OCI-LY7 (cell line): ENCODE measurements around the gene ZNF497. TPM values are rescaled to one million over a fixed set of nuclear protein-coding genes. Genes with fewer than 3 reads are reported as not detected.
"Not testable (repeated sequence)": the region's sequence is repeated elsewhere in the genome, so short reads cannot be mapped to it uniquely, and the experiment has no call there.

Experiments
- BruUV-seq: library from RNA; stranded (reverse); fragments of 400-500 nt; replicated peaks from 2 replicates; lab custom pipeline; 2021; lab: Mats Ljungman, UMichigan
- CTCF ChIA-PET: fragments of 300-600 bp; sonication (Branson Sonifier 250); formaldehyde crosslinking; loops from one replicate; lab custom pipeline; 2022; ENCODE audit warnings: antibody characterized with exemption; ENCODE audit not compliant: unreplicated experiment; lab: Charles Lee
- POLR2A ChIA-PET: fragments of 300-600 bp; sonication (Branson Sonifier 250); formaldehyde crosslinking; loops from one replicate; lab custom pipeline; 2022; ENCODE audit warnings: antibody characterized with exemption; lab: Charles Lee
- DNase-seq: peaks from one replicate; pipeline ENCODE4 v3.0.0-alpha.2; 2015; ENCODE audit warnings: low spot score
- H2AFZ ChIP-seq: fragments of 200-600 bp; sonication (generic), shearing (Covaris generic); 2 replicates; pipeline ENCODE4 v1.6.1; 2014; ENCODE audit warnings: mild to moderate bottlenecking, antibody characterized with exemption, low read length, moderate library complexity
- H3K27ac ChIP-seq: fragments of 200-600 bp; sonication (generic); 2 replicates; pipeline ENCODE4 v1.5.1; 2014; ENCODE audit warnings: mixed run types, low read depth, mild to moderate bottlenecking, moderate library complexity, low read length, inconsistent platforms; ENCODE audit not compliant: poor library complexity, severe bottlenecking
- H3K36me3 ChIP-seq: fragments of 200-600 bp; sonication (generic); 2 replicates; pipeline ENCODE4 v1.6.1; 2014; ENCODE audit warnings: mild to moderate bottlenecking, antibody characterized with exemption, low read length, moderate library complexity, mixed read lengths; ENCODE audit not compliant: insufficient read depth
- H3K4me1 ChIP-seq: fragments of 200-600 bp; sonication (generic); 2 replicates; pipeline ENCODE4 v1.5.1; 2014; ENCODE audit warnings: mild to moderate bottlenecking, low read length; ENCODE audit not compliant: insufficient read depth, poor library complexity, severe bottlenecking
- H3K4me2 ChIP-seq: fragments of 200-600 bp; sonication (generic); 2 replicates; pipeline ENCODE4 v1.6.1; 2014; ENCODE audit warnings: mild to moderate bottlenecking, low read length
- H3K4me3 ChIP-seq: fragments of 200-600 bp; sonication (generic); 2 replicates; pipeline ENCODE4 v1.5.1; 2014; ENCODE audit warnings: mild to moderate bottlenecking, low read depth, low read length; ENCODE audit not compliant: poor library complexity, severe bottlenecking
- H3K79me2 ChIP-seq: fragments of 200-600 bp; sonication (generic); 2 replicates; pipeline ENCODE4 v1.6.1; 2016; ENCODE audit warnings: low read depth, mild to moderate bottlenecking, low read length, moderate library complexity, mixed read lengths; ENCODE audit not compliant: insufficient read depth
- H3K9me2 ChIP-seq: fragments of 200-600 bp; sonication (generic); 2 replicates; pipeline ENCODE4 v1.6.1; 2016; ENCODE audit warnings: mild to moderate bottlenecking, low read length, mixed read lengths; ENCODE audit not compliant: insufficient read depth
- H3K9me3 ChIP-seq: fragments of 200-600 bp; sonication (generic); 2 replicates; pipeline ENCODE4 v1.6.1; 2014; ENCODE audit warnings: mild to moderate bottlenecking, mixed run types, low read length, mixed read lengths
- H4K20me1 ChIP-seq: fragments of 200-600 bp; sonication (generic); 2 replicates; pipeline ENCODE4 v1.6.1; 2014; ENCODE audit warnings: mild to moderate bottlenecking, antibody characterized with exemption, low read length, moderate library complexity, mixed read lengths; ENCODE audit not compliant: insufficient read depth
- CTCF ChIP-seq: fragments of 200-600 bp; sonication (generic); conservative IDR thresholded peaks from 2 replicates; pipeline ENCODE4 v1.5.1; 2014; ENCODE audit warnings: mild to moderate bottlenecking, antibody characterized with exemption, low read length, moderate library complexity, mixed read lengths
- EZH2phosphoT487 ChIP-seq: fragments of 200-600 bp; sonication (generic); IDR thresholded peaks from 2 replicates; pipeline ENCODE4 v1.6.1; 2018; ENCODE audit warnings: low read depth, borderline replicate concordance, mild to moderate bottlenecking, mixed run types, antibody characterized with exemption, low read length, moderate library complexity, mixed read lengths
- intact Hi-C: fragments of 100-400 bp; cut with micrococcal nuclease; formaldehyde crosslinking; loops from one replicate; pipeline ENCODE4 v1.10.0; 2022; ENCODE audit not compliant: unreplicated experiment
- total RNA-seq, 2 experiments: library from RNA; depleted of rRNA in 1 of 2; stranded (reverse); fragments of >200 nt in 1 of 2; shearing (Covaris generic) in 1 of 2; gene quantifications; 2 replicates each; pipeline ENCODE4 v1.2.3, GENCODE V29; 2014 to 2022

Gene ZNF497
- total RNA-seq, 2 experiments from 2014 or later: 3.6 to 6.1 TPM

- BruUV-seq: no TSS peak
- Histone ChIP-seq H3K9me2 (no peaks in the 10 kb centered on the region), H3K36me3 (no peaks in the 10 kb centered on the region), H3K79me2 (no peaks in the 10 kb centered on the region; the same call in 1 of the 2 replicates), H3K4me2 (peak overlapping the region; percentile 91), H3K27ac (no peak overlapping the region), H2AFZ (no peak overlapping the region), H3K4me3 (peak overlapping the region; percentile 71), H4K20me1 (no peaks in the 10 kb centered on the region), H3K9me3 (no peaks in the 10 kb centered on the region), H3K4me1 (peaks cover 25% of the 10 kb centered on the region)
- TF ChIP-seq EZH2phosphoT487 (no peak), CTCF (no peak)
- CTCF ChIA-PET: no interaction called here
- intact Hi-C loops: no loop called here
- no peak for DNase-seq
- POLR2A ChIA-PET: interaction anchor here (1.5 kb wide), 1 partner anchor 17 kb away, joined by 6 read pairs; the partner anchor contains the start of gene ZNF497
Observed at GRCh38 chr19:58379246-58379645, 16.7 kb upstream of the ZNF497 start.

GRCh38 chr19:58376724-58377123, 14.2 kb upstream of the ZNF497 start:
- POLR2A ChIA-PET: interaction anchor here (1.3 kb wide), 1 partner anchor 14 kb away, joined by 4 read pairs; the partner anchor contains the start of gene ZNF497
- H3K4me1 ChIP-seq: peaks cover 19% of the 10 kb centered on the region

GRCh38 chr19:58374200-58374599, 11.6 kb upstream of the ZNF497 start:
- no peaks in the 10 kb centered on the region for H3K9me3 ChIP-seq

More at GRCh38 chr19:58376724-58377123, 14.2 kb upstream of the ZNF497 start:
- H3K9me2 ChIP-seq, intact Hi-C loops, H3K4me3 ChIP-seq, H3K27ac ChIP-seq, H3K36me3 ChIP-seq, H2AFZ ChIP-seq, CTCF ChIA-PET, BruUV-seq, H3K4me2 ChIP-seq, H3K79me2 ChIP-seq, DNase-seq, H3K9me3 ChIP-seq, H4K20me1 ChIP-seq: not testable (repeated sequence)

More at GRCh38 chr19:58374200-58374599, 11.6 kb upstream of the ZNF497 start:
- H3K4me3 ChIP-seq: no peak overlapping the region
- CTCF ChIA-PET: no interaction called here
- intact Hi-C loops: no loop called here
- TF ChIP-seq CTCF (no peak), EZH2phosphoT487 (no peak)
- DNase-seq: no peak
- H3K36me3 ChIP-seq: no peaks in the 10 kb centered on the region
- H2AFZ ChIP-seq: no peak overlapping the region
- H3K9me2 ChIP-seq: no peaks in the 10 kb centered on the region
- no peaks in the 10 kb centered on the region for H3K79me2 ChIP-seq
- no peaks in the 10 kb centered on the region for H4K20me1 ChIP-seq
- H3K4me2 ChIP-seq: no peak overlapping the region
- POLR2A ChIA-PET: interaction anchor here (0.9 kb wide), 1 partner anchor 10 kb away, joined by 3 read pairs; no protein-coding TSS in a partner anchor
- H3K4me1 ChIP-seq: peaks cover 7% of the 10 kb centered on the region
- BruUV-seq: no TSS peak
- no peak overlapping the region for H3K27ac ChIP-seq
